H1 (cell line): ENCODE measurements around the gene LSM14B. TPM values are rescaled to one million over a fixed set of nuclear protein-coding genes. Genes with fewer than 3 reads are reported as not detected.

Experiments
- CTCF ChIA-PET: fragments of 300-600 bp; sonication (Branson Sonifier 250); formaldehyde crosslinking; loops from one replicate; lab custom pipeline; 2021; ENCODE audit not compliant: partially characterized antibody; lab: Charles Lee
- POLR2A ChIA-PET: fragments of 300-600 bp; sonication (Branson Sonifier 250); formaldehyde crosslinking; loops from one replicate; lab custom pipeline; 2021; ENCODE audit warnings: inconsistent platforms; ENCODE audit not compliant: partially characterized antibody; lab: Charles Lee
- DNase-seq, 2 experiments: peaks; one replicate each; pipeline versions ENCODE4 v3.0.0 to v3.0.0-alpha.2; 2010 to 2022; ENCODE audit warnings: low spot score in 2 of 2, low read depth in 1 of 2, mixed read lengths in 1 of 2
- FAIRE-seq: peaks from 2 replicates; lab custom pipeline; 2011; peaks lifted over from hg19 to GRCh38; lab: Jason Lieb, UNC
- H2AFZ ChIP-seq: 2 replicates; pipeline ENCODE4 v1.8.1; 2012; ENCODE audit warnings: low read length, inconsistent platforms
- H2AK5ac ChIP-seq: 2 replicates; pipeline ENCODE4 v1.6.1; 2013; ENCODE audit warnings: low read depth, low read length
- H2BK120ac ChIP-seq: replicated peaks from 2 replicates; pipeline ENCODE3; 2013; ENCODE audit warnings: low read depth, low read length, inconsistent platforms
- H2BK12ac ChIP-seq: 2 replicates; pipeline ENCODE4 v1.6.1; 2013; ENCODE audit warnings: low read depth, low read length
- H2BK15ac ChIP-seq: 2 replicates; pipeline ENCODE4 v1.6.1; 2013; ENCODE audit warnings: low read length
- H2BK20ac ChIP-seq: 2 replicates; pipeline ENCODE4 v1.6.1; 2013; ENCODE audit warnings: low read length
- H2BK5ac ChIP-seq: 2 replicates; pipeline ENCODE4 v1.6.1; 2013; ENCODE audit warnings: low read depth, low read length
- H3K14ac ChIP-seq: 2 replicates; pipeline ENCODE4 v1.6.1; 2013; ENCODE audit warnings: inconsistent platforms; ENCODE audit not compliant: insufficient read length
- H3K18ac ChIP-seq: 2 replicates; pipeline ENCODE4 v1.6.1; 2013; ENCODE audit warnings: low read length; ENCODE audit errors: extremely low read depth
- H3K23ac ChIP-seq: 2 replicates; pipeline ENCODE4 v1.6.1; 2013; ENCODE audit warnings: inconsistent platforms; ENCODE audit not compliant: insufficient read length
- H3K23me2 ChIP-seq: 2 replicates; pipeline ENCODE4 v1.6.1; 2013; ENCODE audit warnings: low read depth, low read length
- H3K27ac ChIP-seq: 2 replicates; pipeline ENCODE4 v1.6.1; 2011; ENCODE audit warnings: low read depth, low read length, inconsistent platforms
- H3K27me3 ChIP-seq, 4 experiments: replicated peaks in 1 of 4; 1 replicate in 1 of 4; 2 replicates in 3 of 4; pipeline versions ENCODE4 v1.6.1 to v1.8.1; 2011 to 2013; ENCODE audit warnings: low read length in 3 of 4, mild to moderate bottlenecking in 3 of 4, inconsistent platforms in 2 of 4, mixed read lengths in 2 of 4, moderate library complexity in 1 of 4; ENCODE audit not compliant: control insufficient read depth in 3 of 4, insufficient read depth in 3 of 4; ENCODE audit errors: extremely low read depth in 1 of 4
- H3K36me3 ChIP-seq, 4 experiments: 2 replicates each; pipeline versions ENCODE4 v1.6.1 to v1.8.1; 2011 to 2013; ENCODE audit warnings: mild to moderate bottlenecking in 4 of 4, low read length in 3 of 4, moderate library complexity in 2 of 4, control low read depth in 1 of 4, inconsistent platforms in 1 of 4; ENCODE audit not compliant: insufficient read depth in 4 of 4, control insufficient read depth in 2 of 4
- H3K4ac ChIP-seq: replicated peaks from 2 replicates; pipeline ENCODE3; 2013; ENCODE audit warnings: low read length, low read depth, mixed read lengths, inconsistent platforms; ENCODE audit not compliant: insufficient read length
- H3K4me1 ChIP-seq, 4 experiments: replicated peaks in 1 of 4; 1 replicate in 1 of 4; 2 replicates in 3 of 4; pipeline versions ENCODE4 v1.6.1 to v1.8.1; 2011 to 2013; ENCODE audit warnings: low read length in 3 of 4, inconsistent platforms in 2 of 4, mixed read lengths in 1 of 4; ENCODE audit not compliant: insufficient read depth in 4 of 4, control insufficient read depth in 3 of 4
- H3K4me2 ChIP-seq, 2 experiments: 2 replicates each; pipeline versions ENCODE4 v1.6.1 to v1.8.1; 2011 to 2013; ENCODE audit warnings: low read depth in 2 of 2, low read length in 2 of 2, control low read depth in 1 of 2, inconsistent platforms in 1 of 2, mild to moderate bottlenecking in 1 of 2; ENCODE audit not compliant: insufficient read depth in 1 of 2
- H3K4me3 ChIP-seq, 4 experiments: fragments of 200-600, 300-600 bp in 1 of 4; sonication (generic), shearing (Covaris generic), sonication (Bioruptor Twin) in 1 of 4; 2 replicates each; pipeline versions ENCODE4 v1.5.1 to v1.8.1; 2011 to 2016; ENCODE audit warnings: low read length in 4 of 4, low read depth in 3 of 4, control low read depth in 2 of 4, inconsistent platforms in 2 of 4, mild to moderate bottlenecking in 2 of 4, mixed read lengths in 1 of 4, moderate library complexity in 1 of 4; ENCODE audit not compliant: insufficient read depth in 2 of 4; ENCODE audit errors: extremely low read depth in 1 of 4
- H3K56ac ChIP-seq: replicated peaks from 2 replicates; pipeline ENCODE3; 2013; ENCODE audit warnings: low read depth, mild to moderate bottlenecking, mixed read lengths, low read length, inconsistent platforms; ENCODE audit not compliant: insufficient read length
- H3K79me1 ChIP-seq: 2 replicates; pipeline ENCODE4 v1.6.1; 2013; ENCODE audit warnings: low read depth, low read length, control low read depth
- H3K79me2 ChIP-seq, 2 experiments: 2 replicates each; pipeline versions ENCODE4 v1.6.1 to v1.8.1; 2012 to 2013; ENCODE audit warnings: low read length in 2 of 2, mild to moderate bottlenecking in 2 of 2, inconsistent platforms in 1 of 2; ENCODE audit not compliant: insufficient read depth in 2 of 2, control insufficient read depth in 1 of 2
- H3K9ac ChIP-seq, 4 experiments: replicated peaks in 1 of 4; 1 replicate in 1 of 4; 2 replicates in 3 of 4; pipeline versions ENCODE4 v1.6.1 to v1.8.1; 2011 to 2013; ENCODE audit warnings: low read depth in 3 of 4, low read length in 3 of 4, control low read depth in 2 of 4, mild to moderate bottlenecking in 2 of 4, moderate library complexity in 2 of 4, inconsistent platforms in 1 of 4; ENCODE audit errors: extremely low read depth in 1 of 4
- H3K9me3 ChIP-seq, 2 experiments: 2 replicates each; pipeline versions ENCODE4 v1.6.1 to v1.8.1; 2012 to 2013; ENCODE audit warnings: mild to moderate bottlenecking in 2 of 2, moderate library complexity in 2 of 2, control low read depth in 1 of 2, inconsistent platforms in 1 of 2, low read depth in 1 of 2, low read length in 1 of 2, mixed read lengths in 1 of 2; ENCODE audit not compliant: insufficient read depth in 2 of 2
- H4K20me1 ChIP-seq, 2 experiments: replicated peaks in 1 of 2; 2 replicates each; pipeline versions ENCODE3 to v1.8.1; 2011 to 2013; ENCODE audit warnings: inconsistent platforms in 2 of 2, low read length in 2 of 2, mild to moderate bottlenecking in 1 of 2; ENCODE audit not compliant: insufficient read depth in 2 of 2, control insufficient read depth in 1 of 2
- H4K5ac ChIP-seq: 2 replicates; pipeline ENCODE4 v1.6.1; 2013; ENCODE audit warnings: low read length, low read depth, mixed read lengths, inconsistent platforms; ENCODE audit not compliant: insufficient read length
- H4K8ac ChIP-seq: 2 replicates; pipeline ENCODE4 v1.8.0; 2013; ENCODE audit warnings: mild to moderate bottlenecking, moderate library complexity, low read length, inconsistent platforms; ENCODE audit not compliant: insufficient read depth; ENCODE audit errors: extremely low read depth
- H4K91ac ChIP-seq: replicated peaks from 2 replicates; pipeline ENCODE3; 2013; ENCODE audit warnings: low read length, mixed read lengths, inconsistent platforms; ENCODE audit not compliant: insufficient read length
- GABPA ChIP-seq: IDR thresholded peaks from 2 replicates; pipeline ENCODE4 v1.6.1; 2011; ENCODE audit warnings: mild to moderate bottlenecking, low read length, moderate library complexity, borderline replicate concordance; ENCODE audit not compliant: insufficient read depth
- GTF2F1 ChIP-seq: IDR thresholded peaks from 2 replicates; pipeline ENCODE4 v1.6.1; 2012; ENCODE audit warnings: low read depth, low read length, improper control_type of control experiment, borderline replicate concordance
- NRF1 ChIP-seq: IDR thresholded peaks from 2 replicates; pipeline ENCODE4 v1.6.1; 2011; ENCODE audit warnings: mild to moderate bottlenecking, low read depth, low read length, improper control_type of control experiment
- PHF8 ChIP-seq: fragments of 200-600 bp; sonication (generic); conservative IDR thresholded peaks from 2 replicates; pipeline ENCODE4 v1.7.1; 2012; ENCODE audit warnings: low read depth, mild to moderate bottlenecking, inconsistent platforms, low read length, moderate library complexity
- SP2 ChIP-seq: IDR thresholded peaks from 2 replicates; pipeline ENCODE4 v1.6.1; 2012; ENCODE audit warnings: mild to moderate bottlenecking, low read length, inconsistent platforms
- SP4 ChIP-seq: IDR thresholded peaks from 2 replicates; pipeline ENCODE4 v1.6.1; 2012; ENCODE audit warnings: low read length, inconsistent platforms
- WGBS, 2 experiments: shearing (Covaris generic) in 1 of 2; methylation state at CpG; one replicate each; pipeline versions ENCODE4 v1.1.6 to v1.1.7; 2013 to 2015; ENCODE audit warnings: low lambda C conversion rate in 2 of 2, mixed read lengths in 2 of 2, inconsistent platforms in 1 of 2, low coverage in 1 of 2, missing lambda C conversion rate in 1 of 2; ENCODE audit not compliant: insufficient replicate concordance in 2 of 2, insufficient coverage in 1 of 2, insufficient read length in 1 of 2; ENCODE audit errors: extremely low coverage in 1 of 2, missing lambda C conversion rate in 1 of 2; 5-methylcytosine and 5-hydroxymethylcytosine counted together
- polyA plus RNA-seq, 7 experiments: library from polyadenylated mRNA; depleted of rRNA in 3 of 7; stranded (reverse) in 5 of 7; unstranded in 2 of 7; fragments of >200 nt in 5 of 7; fragments of 200-250 nt in 2 of 7; gene quantifications; 1 replicate in 5 of 7; 2 replicates in 1 of 7; 4 replicates in 1 of 7; pipeline versions ENCODE4 v1.2.1 to v1.2.3, GENCODE V29; 2011 to 2013; ENCODE audit warnings: missing spikeins in 2 of 7, mixed read lengths in 2 of 7
- total RNA-seq: library from RNA; stranded (reverse); fragmentation: NEBNext Ultra II Directional; extraction: Animal tissue kit (Norgen Biotek cat#: 25700); gene quantifications from 2 replicates; pipeline ENCODE4 v1.2.1, GENCODE V29; 2021
- TF ChIP-seq, protein P1 (sequence below), 3 experiments: IDR thresholded peaks; 1 replicate in 2 of 3; 2 replicates in 1 of 3; pipeline versions ENCODE4 v1.5.1 to v1.6.1; 2011; ENCODE audit warnings: low read length in 3 of 3, mild to moderate bottlenecking in 3 of 3, inconsistent platforms in 2 of 3, low read depth in 1 of 3, moderate library complexity in 1 of 3; ENCODE audit not compliant: insufficient read depth in 1 of 3; ENCODE audit errors: control extremely low read depth in 1 of 3

The LSM14B gene
- total and polyA plus RNA-seq, 2 of the 8 experiments (the other 6 are each of a cell fraction or from before 2014, with no cell fraction given): 58.3 to 65.6 TPM

DNA sequence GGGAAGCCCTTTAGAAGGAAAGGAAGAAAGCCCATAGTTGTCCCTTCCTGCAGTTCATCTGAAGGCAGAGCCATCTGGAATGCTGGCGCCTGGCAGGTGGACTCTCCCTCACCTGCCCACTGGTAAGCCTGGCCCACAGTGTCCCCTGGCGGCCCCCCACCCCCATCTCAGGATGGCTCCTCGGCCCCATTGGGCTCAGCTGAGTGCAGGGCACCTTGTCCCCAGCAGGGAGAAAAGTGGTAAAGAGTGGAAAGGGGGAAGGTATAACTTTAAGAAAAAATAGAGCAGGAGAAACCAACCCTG, 33.9 kb downstream of the LSM14B start:
- Histone ChIP-seq H2BK20ac (no peak overlapping the region), H3K79me1 (peaks cover 35% of the 10 kb centered on the region), H2AFZ (no peak overlapping the region), H3K9ac (no peak overlapping the region), H3K79me2 (peaks cover 15 to 87% of the 10 kb centered on the region in 2 experiments; a peak in 3 of 4 replicates), H3K4me1 (peaks cover 0 to 17% (median 8%) of the 10 kb centered on the region in 4 experiments; a peak in 6 of 7 replicates), H3K27me3 (no peaks in the 10 kb centered on the region), H4K91ac (no peak overlapping the region), H3K9me3 (no peaks in the 10 kb centered on the region; a peak in 1 of 4 replicates), H3K14ac (no peak overlapping the region), H4K8ac (no peak overlapping the region), H3K56ac (no peak overlapping the region), H4K20me1 (peaks cover 26 to 64% of the 10 kb centered on the region in 2 experiments), H3K23me2 (no peaks in the 10 kb centered on the region), H2BK15ac (no peak overlapping the region), H3K27ac (no peak overlapping the region), H3K18ac (no peak overlapping the region), H3K36me3 (peaks cover 4 to 15% (median 7%) of the 10 kb centered on the region in 4 experiments; a peak in 6 of 8 replicates), H4K5ac (no peak overlapping the region), H3K4me3 (no peak overlapping the region), H2AK5ac (no peak overlapping the region), H3K23ac (no peak overlapping the region), H3K4ac (no peak overlapping the region), H2BK12ac (no peak overlapping the region), H2BK120ac (no peak overlapping the region), H2BK5ac (peak overlapping the region; percentile 4; the same call in 1 of the 2 replicates), H3K4me2 (no peak overlapping the region)
- TF ChIP-seq SP4 (no peak), SP2 (no peak), GTF2F1 (no peak), NRF1 (no peak), GABPA (no peak), PHF8 (no peak)
- TF ChIP-seq, protein P1, sequence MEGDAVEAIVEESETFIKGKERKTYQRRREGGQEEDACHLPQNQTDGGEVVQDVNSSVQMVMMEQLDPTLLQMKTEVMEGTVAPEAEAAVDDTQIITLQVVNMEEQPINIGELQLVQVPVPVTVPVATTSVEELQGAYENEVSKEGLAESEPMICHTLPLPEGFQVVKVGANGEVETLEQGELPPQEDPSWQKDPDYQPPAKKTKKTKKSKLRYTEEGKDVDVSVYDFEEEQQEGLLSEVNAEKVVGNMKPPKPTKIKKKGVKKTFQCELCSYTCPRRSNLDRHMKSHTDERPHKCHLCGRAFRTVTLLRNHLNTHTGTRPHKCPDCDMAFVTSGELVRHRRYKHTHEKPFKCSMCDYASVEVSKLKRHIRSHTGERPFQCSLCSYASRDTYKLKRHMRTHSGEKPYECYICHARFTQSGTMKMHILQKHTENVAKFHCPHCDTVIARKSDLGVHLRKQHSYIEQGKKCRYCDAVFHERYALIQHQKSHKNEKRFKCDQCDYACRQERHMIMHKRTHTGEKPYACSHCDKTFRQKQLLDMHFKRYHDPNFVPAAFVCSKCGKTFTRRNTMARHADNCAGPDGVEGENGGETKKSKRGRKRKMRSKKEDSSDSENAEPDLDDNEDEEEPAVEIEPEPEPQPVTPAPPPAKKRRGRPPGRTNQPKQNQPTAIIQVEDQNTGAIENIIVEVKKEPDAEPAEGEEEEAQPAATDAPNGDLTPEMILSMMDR (IDR thresholded peaks at IDR 0.05; ENCODE audit: control extremely low read depth in 1 of 3, insufficient read depth in 1 of 3, low read depth in 1 of 3, low read length in 3 of 3): peak in 2 of 3 experiments; percentile 3 to 18; a peak in 1 of 4 replicates
- ChIA-PET CTCF (interaction anchor here (0.7 to 2.6 kb wide), 19 partner anchors 8 to 171 kb away, joined by 3 to 16 read pairs (median 4); no protein-coding TSS in a partner anchor), POLR2A (interaction anchor here (0.7 to 1.5 kb wide), 9 partner anchors 8 to 229 kb away, joined by 3 to 10 read pairs (median 4); partner anchors contain the start of genes PSMA7, SS18L1 and TAF4)
- DNase-seq: no peak
- no peak for FAIRE-seq
- WGBS, 2 experiments: 68% methylated on average over 3 of the region's 3 CpGs; no CpG with 5 or more reads in 1 of the 2 experiments
